GM19463 (cell line): ENCODE data around the gene MATN4.

ENCODE experiments used
- ATAC-seq: cut with Tn5 transposase; IDR thresholded peaks from one replicate; pipeline ENCODE4 v1.9.1; 2021; ENCODE audit warnings: mild to moderate bottlenecking, moderate library complexity; ENCODE audit not compliant: unreplicated experiment

Gene MATN4

GRCh38 chr20:45254383-45255262 lies 53.5 kb downstream of the MATN4 start, which contains the start of gene SLPI:
TSS of gene SLPI (minus strand) at chr20:45254564. CDS start at chr20:45254543, 21 bp downstream.
- no peak for ATAC-seq

GRCh38 chr20:45253261-45253660 lies 54.8 kb downstream of the MATN4 start:
- ATAC-seq = no peak

GRCh38 chr20:45251884-45252560 lies 56.1 kb downstream of the MATN4 start:
- ATAC-seq = no peak

- no peak for ATAC-seq
Observed at GRCh38 chr20:45248609-45249008, 59.5 kb downstream of the MATN4 start.

- no peak for ATAC-seq
Observed at GRCh38 chr20:45247865-45248264, 60.2 kb downstream of the MATN4 start.

- no peak for ATAC-seq
Observed at GRCh38 chr20:45246109-45246508, 62.0 kb downstream of the MATN4 start.
